Lower leg skin (tissue), 3 donors: ENCODE data around the gene BCAS2.

Experiments
- CTCF ChIP-seq, 3 donors: fragments of 450-650 bp; IDR thresholded peaks; one replicate each; pipeline ENCODE4 v1.5.1; 2016; ENCODE audit warnings: antibody characterized with exemption in 3 of 3, mild to moderate bottlenecking in 3 of 3, moderate library complexity in 2 of 3
- POLR2A ChIP-seq, 2 donors: fragments of 450-650 bp; IDR thresholded peaks; one replicate each; pipeline ENCODE4 v1.6.1; 2016 to 2017; ENCODE audit warnings: antibody characterized with exemption in 2 of 2, mild to moderate bottlenecking in 1 of 2, moderate library complexity in 1 of 2

DNA sequence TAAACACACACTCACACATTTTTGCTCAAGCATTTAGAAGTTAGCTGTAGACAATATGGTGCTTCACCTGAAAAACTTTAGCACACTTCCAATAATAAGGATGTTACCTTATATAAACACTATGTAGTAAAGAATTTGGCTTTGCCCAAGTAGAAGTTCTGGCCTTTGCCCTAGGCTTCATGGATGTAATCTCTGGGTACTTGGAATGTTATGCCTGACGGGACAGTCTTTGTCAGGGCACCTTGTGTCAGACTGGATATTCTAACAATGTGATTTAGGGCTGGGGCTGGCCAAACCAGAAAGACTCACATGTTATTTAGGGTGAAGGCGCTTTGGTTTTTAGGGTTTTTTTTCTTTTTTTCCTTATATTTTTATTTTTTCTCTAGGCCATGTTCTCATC is 35.6 kb downstream of the BCAS2 start:
- no peak for TF ChIP-seq CTCF (IDR thresholded peaks at IDR 0.05)
- TF ChIP-seq POLR2A (IDR thresholded peaks at IDR 0.05): no peak
